HG02763 (cell line): Measurements from ENCODE around the gene TOP2B.

Experiments
- ATAC-seq: cut with Tn5 transposase; IDR thresholded peaks from one replicate; pipeline ENCODE4 v1.9.1; 2021; ENCODE audit warnings: mild to moderate bottlenecking, moderate library complexity; ENCODE audit not compliant: unreplicated experiment

Gene TOP2B

DNA sequence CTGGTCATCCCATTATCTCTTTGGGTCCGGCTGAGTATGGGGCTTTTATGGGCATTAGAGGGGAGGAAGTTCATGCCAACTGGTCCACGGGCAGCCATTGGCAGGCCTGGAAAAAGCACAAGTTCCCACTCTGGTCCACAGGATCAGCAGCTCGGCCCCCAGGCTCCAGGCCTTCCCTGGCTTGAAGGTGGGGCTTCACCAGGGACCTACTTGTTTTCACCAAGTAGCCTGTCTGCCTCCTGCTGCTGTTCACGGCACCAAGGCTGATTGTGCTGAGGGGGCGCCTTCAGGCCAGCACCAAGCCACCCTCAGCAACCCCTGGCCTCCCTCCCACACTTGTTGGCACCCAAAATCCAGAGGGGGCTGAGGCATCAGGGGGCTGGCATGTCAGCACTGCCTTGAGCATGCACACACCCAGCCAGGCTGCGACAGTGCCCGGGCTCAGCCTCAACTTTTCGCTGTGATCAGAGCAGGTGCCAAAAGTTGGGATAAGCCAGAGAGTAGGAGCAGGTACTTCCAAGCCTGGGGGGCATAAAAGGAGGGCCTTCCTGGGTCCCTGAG lies 9.1 kb upstream of the TOP2B start:
- no peak for ATAC-seq

DNA sequence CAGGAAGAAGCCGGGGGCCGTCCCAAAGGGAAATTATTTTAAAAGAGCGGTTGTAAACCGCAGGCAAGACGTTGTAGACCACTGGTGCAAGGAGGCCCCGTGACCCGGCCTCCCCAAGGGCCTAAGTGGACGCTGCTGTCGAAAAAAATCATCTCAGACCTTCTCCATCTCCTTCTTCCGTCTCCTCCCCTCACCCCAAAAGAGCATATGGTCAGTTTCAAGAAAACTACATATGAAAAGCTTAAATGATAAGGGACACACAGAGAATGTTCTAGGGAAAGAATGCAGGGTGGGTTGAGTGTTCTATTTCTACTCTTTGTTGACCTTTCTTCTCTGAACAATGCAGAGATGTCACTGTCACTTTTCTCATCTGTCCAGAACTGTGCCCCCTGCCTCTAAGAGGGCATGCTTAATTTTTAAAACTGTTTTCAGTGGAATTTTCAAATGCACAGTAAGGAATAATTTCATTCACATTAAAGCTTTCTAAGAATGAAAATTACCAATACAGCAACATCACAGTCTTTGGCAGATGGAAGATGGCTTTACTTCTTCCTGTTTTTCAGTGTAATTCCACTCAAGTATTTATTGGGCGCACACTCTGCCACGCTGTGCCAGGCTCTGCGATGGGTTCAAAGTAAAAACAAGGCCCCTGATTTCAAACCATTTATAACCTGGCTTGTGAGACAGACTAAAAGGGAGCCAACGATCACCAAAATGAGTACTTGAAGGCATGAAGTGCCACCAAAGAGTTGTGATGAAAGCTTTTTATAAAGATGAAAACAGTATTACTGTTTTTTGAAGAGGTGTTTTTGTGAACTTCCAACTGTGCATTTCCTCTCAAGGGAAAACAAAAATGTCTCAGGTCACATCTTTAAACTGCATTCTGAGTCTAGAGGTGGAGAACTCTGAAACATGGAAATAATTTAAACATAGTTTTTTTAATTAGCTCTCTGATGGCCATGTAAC lies 891 bp upstream of the TOP2B start:
- peak; percentile 21 for ATAC-seq

DNA sequence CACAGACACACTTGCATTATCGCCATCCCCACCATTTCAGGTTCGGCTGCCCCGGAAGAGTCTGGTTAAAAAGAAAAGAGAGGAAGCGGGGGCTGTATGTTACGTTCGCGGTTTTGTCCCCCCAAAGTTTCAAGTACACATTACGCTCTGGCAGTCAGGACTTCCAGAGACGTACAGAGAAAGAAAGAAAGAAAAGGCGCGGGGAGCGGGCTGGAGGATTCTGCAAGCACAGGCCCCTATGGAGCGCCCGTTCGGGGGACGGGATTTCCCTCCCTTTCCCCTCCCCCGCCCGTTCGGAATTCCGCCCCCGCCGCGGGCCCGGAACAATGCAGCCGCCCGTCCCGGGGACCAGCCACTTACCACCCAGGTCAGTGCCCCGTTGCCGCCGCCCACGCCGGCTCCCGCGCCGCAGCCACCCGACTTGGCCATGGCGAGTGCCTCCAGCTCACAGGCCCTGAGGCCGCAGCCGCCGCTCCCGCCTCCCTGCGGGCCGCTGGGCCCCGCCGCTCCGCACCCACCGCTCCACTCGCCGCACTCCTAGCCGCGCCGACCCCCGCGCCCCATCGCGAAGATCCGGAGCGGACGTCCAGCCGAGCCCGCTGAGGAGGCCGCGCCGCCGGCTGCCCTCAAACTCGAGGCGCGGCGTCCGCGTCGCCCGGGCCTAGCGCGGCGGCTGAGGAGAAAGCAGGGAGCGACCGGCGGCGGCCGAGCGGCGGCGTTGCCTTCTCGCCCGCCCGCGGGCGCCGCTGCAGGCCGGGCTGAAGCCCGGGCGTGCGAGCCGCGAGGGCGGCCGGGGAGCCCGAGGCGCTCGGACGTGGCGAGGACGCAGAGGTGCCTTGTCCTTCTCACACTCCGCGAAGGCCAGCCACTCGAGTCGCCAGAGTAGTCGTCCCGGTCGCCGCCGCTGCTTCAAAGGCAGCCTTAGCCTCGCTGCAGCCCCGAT lies 567 bp downstream of the TOP2B start:
- ATAC-seq, result peak; percentile 29

DNA sequence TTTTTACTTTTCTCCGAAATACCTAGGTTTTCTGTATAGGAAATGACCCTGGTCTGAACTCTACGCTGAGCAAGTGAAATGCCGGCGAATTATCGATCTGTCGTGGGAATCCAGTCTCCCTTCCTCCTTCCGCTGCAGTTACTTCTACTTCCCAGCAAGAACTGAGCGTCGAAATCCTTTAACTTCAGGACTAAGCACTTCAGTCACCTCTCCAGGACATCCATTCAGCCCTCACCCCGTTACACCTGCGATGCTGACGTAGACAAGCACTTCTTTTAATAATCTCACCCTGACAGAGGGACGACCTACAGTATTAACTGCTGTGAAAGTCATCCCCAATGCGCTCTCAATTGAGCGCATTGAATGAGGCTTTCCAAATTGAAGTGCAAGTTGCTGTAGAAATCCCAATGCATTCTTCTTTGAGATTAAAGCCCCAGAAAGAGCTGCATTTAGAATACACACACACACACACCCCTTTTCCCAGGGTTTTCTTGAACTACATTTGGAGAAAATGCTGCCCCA lies 1.3 kb downstream of the TOP2B start:
- peak; percentile 11 for ATAC-seq

DNA sequence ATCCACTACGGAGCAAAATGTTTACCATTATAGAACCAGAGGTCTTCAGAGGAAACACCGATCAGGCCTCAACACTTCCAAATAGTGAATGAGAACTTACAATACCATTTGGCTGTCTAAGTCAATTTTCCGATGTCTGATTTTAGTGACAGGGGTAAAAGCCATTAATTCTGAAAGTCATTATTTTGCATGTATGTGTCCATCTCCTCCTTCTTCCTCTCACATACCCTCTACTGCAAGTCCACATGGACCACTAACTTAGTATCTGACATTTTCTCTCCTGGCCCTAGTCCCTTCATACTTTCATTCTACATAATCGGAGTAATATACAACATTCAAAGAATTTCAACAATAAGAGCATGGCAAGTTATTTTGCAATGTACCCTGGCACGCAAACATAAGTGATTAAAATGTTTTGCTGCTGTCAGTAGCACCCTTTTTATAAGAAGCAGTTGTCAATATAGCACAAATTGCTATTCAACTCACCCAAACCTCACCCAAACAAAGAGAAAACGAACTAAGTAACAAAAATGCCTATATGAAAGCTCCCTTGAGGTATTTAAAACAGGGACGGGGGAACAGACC lies 1.9 kb downstream of the TOP2B start:
- ATAC-seq, result no peak

DNA sequence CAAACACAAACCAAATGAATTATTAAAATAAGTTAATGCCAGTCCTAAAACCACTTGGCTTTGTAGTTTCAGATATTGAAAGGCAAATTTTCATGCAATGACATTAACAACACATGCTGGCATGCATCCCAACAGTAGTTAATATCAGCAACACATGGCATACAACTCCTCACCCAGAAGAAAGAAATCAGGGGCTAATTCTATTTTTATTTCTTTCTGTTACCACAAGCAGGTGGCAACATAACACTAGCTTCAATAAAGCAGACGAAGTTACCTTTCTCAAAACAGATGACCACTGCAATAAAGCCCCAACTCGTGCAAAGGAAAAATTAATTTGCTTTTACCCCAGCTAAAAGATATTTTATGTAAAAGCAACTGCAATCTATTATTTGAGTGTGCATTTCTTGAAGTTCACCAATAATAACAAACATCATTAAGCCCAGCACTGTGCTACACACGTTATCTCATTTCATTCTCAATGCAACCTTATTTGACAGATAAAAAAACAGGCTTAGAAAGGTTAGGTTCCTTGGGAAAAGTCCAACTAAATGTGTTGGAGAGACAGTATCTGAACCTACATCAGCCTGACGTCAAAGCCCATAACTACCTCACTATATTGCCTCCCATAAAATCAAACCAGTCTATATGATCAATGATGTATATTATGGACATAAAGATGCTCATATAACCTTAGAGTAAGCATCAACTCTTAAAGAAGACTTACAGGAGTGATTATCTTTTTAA lies 2.8 kb downstream of the TOP2B start:
- no peak for ATAC-seq

DNA sequence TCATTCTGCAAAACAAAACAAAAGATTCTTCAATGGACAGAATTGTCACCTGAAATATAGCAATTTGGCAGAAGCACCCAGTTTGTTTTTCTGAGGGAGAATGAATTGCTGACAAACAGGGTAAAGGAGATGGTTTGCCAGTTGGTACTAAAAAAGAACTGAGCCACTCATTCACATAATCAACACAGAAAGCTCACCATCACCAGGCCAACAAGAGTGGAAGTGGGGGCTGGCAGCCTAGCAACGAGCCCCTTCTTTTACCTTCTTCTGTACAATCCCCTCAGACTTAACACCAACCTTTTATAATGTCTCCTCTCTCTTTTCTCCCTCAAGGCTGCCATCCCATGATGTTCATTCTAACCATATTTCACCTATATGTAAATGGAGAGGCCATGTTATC lies 5.9 kb downstream of the TOP2B start:
- no peak for ATAC-seq

DNA sequence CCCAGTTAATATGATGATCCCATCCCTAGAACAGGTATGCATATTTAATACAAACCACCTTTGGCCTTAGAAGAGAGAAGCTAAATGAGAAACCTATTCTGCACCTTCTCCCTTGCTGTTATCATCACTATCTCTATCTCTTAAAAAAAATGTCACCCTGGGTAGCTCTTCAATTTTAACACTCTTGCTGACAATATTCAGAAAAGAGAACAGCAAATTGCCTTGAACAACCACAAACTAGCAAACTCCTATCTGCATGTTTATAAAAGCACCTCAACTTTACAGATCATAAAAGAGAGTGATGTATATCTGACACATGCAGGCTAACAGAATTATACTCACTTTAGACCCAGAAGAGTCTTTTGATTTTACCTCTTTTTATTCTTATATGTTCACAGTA lies 7.4 kb downstream of the TOP2B start:
- no peak for ATAC-seq

DNA sequence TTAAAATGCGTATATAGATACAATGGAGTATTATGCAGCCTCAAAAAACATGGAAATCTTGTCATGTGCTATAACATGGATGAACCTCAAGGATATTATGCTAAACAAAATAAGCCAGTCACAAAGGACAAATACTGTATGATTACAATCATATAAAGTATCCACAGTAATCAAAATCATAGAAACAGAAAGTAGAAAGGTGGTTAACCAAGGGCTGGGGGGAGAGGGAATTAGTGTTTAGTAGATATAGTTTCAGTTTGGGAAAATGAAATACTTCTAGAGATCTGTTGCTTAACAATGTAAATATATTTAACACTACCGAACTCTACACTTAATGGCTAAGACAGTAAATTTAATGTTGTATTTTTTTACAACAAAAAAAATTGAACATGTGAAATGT lies 9.0 kb downstream of the TOP2B start:
- no peak for ATAC-seq

DNA sequence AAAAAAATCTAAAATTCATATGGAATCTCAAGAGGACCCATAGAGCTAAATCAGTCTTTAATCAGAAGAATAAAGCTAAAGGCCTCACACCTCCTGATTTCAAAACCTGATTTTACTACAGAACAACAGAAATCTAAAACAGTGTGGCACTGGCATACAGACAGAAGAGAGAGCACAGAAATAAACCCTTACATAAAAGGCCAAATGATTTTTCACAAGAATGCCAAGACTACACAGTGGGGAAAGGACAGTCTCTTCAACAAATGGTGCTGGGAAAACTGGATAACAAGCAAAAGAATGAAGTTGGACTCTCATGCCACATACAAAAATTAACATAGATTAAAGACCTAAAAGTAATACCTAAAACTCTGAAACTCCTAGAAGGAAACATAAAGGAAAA lies 10.1 kb downstream of the TOP2B start:
- ATAC-seq, result no peak

DNA sequence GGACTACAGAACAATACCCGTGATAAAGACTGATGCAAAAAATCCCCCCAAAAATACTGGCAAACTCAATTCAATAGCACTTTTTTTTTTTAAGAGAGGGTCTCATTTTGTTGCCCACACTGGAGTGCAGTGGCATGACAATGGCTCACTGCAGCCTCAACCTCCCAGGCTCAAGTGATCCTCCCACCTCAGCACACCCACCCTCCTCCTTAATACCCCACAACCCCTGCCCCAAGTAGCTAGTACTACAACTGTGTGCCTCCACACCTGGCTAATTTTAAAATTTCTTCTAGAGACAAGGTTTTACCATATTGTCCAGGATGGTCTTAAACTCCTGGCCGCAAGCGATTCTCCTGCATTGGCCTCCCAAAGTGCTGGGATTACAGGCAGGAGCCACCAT lies 11.4 kb downstream of the TOP2B start:
- no peak for ATAC-seq

DNA sequence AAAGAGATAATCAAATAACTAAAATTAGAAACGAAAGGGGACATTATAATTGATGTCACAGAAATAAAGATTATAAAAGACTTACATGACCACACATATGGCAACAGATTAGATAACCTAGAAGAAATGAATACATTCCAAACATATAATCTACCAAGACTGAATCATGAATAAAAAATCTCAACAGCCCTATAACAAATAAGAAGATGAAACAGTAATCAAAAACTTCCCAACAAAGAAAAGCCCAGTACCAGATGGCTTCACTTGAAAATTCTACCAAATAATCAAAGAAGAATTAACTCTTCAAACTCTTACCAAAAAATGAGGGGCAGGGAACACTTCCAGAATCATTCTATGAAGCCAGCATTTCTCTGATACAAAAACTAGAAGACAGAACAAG lies 11.8 kb downstream of the TOP2B start:
- ATAC-seq, result no peak

DNA sequence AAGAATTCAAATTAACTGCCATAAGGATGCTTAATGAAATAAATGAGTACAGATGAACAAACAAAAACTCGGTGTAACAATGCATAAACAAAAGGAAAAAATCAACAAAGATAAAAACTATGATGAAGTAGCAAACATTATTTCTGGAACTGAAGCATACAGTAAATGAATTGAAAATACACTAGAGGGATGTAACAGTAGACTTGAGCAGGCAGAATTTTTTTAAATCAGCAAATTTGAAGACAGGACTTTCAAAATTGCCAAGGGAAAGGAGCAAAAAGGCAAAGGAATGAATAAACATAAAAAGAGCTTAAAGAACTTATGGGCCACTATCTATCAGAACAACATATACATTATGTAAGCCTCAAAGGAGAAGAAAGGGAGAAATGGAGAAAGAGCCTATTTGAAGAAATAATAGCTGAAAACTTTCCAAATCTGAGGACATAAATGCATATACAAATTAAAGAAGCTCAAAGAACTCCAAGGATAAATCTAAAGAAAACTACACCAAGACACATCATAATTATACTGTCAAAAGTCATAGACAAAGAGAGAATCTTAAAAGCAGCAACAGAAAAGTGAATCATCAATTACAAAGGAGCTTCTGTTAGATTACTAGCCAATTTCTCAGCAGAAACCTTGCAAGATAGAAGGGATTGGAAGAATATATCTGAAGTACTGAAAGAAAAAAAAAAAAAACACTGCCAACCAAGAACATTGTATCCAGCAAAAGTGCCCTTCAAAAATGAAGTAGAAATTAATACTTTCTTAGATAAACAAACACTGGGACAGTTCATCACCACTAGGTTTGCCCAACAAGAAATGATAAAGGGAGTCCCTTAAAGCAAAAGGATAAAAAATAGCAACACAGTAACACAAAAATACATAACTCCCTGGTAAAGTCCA lies 15.5 kb downstream of the TOP2B start:
- ATAC-seq, result no peak

DNA sequence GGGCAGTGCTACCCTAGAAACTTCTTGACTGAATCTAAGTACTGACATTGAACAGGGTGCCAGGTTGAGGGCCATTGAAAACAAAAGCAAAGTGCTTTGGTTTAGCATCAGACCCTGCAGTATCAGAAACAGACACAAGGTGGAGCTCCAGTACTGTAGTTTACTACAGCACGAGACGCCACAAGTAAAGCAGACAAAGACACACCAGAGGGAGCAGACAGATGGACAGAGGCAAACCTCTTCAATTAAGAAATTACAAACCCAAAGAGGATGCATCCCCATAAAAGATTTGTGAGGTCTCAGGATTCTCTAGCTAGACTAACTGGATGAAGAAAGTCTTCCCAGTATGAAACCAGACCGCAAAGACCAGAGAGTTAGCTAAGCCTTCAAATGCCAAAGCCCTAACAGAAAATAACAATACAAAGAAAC lies 16.6 kb downstream of the TOP2B start:
- peak; percentile 94 for ATAC-seq

DNA sequence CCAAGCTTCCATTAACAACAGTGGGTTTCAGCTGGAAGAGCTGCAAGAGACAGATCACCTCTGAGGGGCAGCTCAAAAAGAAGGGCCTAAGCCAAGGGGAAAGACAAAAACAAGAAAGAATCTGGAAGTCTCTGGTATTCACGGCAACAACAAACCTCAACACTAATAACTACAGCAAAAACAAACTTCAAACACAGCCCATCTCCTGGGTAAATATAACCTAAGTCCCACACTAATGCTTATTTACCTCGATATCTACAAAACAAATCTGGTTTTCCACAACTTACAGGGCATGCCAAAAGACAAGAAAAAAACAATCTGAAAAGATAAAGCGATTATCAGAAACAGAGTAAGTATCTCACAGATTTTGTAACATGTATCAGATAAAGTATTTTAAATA lies 29.7 kb downstream of the TOP2B start:
- no peak for ATAC-seq

DNA sequence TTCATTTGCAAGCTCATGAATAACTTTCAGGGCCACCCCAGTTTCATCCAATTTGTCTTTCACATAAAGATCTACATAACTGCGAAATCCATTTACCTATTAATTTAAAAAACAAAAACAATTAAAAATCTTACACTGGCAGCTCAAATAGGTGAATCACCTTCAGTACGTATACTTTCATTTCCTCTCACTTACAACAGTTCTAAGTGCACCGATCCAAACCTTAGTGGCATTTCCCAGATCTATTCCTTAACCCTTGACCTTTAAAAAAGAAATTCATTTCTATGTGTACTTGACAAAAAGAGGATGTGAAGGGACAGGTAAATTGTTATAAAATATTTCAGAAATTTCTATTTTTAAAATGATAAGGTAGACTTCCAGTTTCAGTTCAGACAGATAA lies 30.8 kb downstream of the TOP2B start:
- no peak for ATAC-seq

DNA sequence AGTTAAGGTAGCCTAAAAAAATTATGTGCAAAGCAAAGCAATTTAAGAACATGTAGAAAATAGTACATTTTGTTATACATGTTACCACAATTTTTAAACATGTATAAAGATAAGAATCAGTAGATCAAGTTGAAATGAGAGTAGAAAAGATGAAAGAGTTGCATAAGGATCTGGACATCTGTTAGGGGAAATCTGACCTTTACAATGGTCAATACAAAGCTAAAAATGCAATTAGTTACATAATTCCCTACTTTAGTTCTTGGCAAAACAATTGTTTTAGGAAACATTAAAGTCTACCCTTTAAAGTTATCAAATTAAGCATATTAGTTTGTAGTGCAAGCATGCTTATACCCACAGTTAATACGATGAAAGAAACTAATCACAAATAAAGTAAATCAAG lies 32.7 kb downstream of the TOP2B start:
- ATAC-seq, result no peak

DNA sequence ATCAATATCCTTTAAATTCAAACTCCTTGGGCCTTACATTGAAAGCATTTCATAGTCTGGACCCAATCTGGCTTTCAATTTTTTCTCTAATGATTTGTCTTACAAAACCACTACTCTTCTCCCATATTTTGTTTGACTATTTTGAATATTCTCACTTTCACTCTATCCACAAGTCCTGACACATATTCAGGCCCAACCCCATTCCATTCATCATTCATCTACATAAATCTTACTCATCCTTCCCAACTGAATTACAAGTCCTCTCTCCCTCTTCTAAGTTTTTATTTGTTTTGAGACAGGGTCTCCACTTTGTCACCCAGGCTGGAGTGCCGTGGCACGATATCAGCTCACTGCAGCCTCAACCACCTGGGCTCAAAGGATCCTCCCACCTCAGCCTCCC lies 43.6 kb downstream of the TOP2B start:
- no peak for ATAC-seq

DNA sequence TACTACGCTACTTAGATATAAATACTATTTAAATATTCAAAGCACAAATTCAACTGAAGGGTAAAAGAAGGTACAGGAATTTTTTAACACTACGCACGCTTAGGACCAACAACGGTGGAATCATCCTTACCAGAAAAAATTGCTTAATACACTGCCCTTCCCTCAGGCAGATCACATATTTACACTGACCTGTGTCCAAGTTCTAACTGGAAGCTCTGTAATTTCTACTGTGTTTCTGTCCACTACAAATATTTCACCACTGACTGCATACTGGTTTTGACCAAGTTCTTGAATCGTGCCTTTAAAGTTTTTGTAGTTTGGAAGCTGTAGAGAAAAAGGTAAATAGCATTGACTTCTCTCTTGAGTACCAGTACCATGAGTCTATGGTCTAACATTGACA lies 44.2 kb downstream of the TOP2B start:
- no peak for ATAC-seq
